Spleen (tissue), 11 donors: ENCODE results near the gene NFATC2. TPM values are rescaled to one million over a fixed set of nuclear protein-coding genes. Genes with fewer than 3 reads are reported as not detected.
A peak's percentile ranks its signal among the peaks of the same experiment; 100 is the strongest.

ENCODE experiments used
- DNase-seq: peaks from one replicate; pipeline ENCODE4 v3.0.0-alpha.2; 2020
- H3K27ac ChIP-seq, 8 donors: fragments of 200-600 bp; sonication (generic) in 7 of 8; 1 replicate in 4 of 8; 2 replicates in 4 of 8; pipeline versions ENCODE4 v1.5.0 to v1.8.0; 2016 to 2021; ENCODE audit warnings: inconsistent platforms in 4 of 8, mild to moderate bottlenecking in 4 of 8, moderate library complexity in 1 of 8
- H3K27me3 ChIP-seq, 7 donors: fragments of 200-600 bp; sonication (generic) in 6 of 7; replicated peaks in 1 of 7; 1 replicate in 4 of 7; 2 replicates in 3 of 7; pipeline versions ENCODE4 v1.5.0 to v1.8.0; 2016 to 2021; ENCODE audit warnings: inconsistent platforms in 3 of 7, mild to moderate bottlenecking in 1 of 7
- H3K36me3 ChIP-seq, 6 donors: fragments of 200-600 bp; sonication (generic) in 5 of 6; 1 replicate in 4 of 6; 2 replicates in 2 of 6; pipeline versions ENCODE4 v1.5.0 to v1.8.0; 2016 to 2021; ENCODE audit warnings: inconsistent platforms in 2 of 6
- H3K4me1 ChIP-seq, 6 donors: fragments of 200-600 bp; sonication (generic) in 5 of 6; 1 replicate in 3 of 6; 2 replicates in 3 of 6; pipeline versions ENCODE4 v1.5.0 to v1.8.0; 2016 to 2021; ENCODE audit warnings: inconsistent platforms in 3 of 6
- H3K4me3 ChIP-seq, 8 donors: fragments of 200-600 bp; sonication (generic) in 7 of 8; 1 replicate in 4 of 8; 2 replicates in 4 of 8; pipeline versions ENCODE4 v1.5.0 to v1.8.0; 2016 to 2021; ENCODE audit warnings: inconsistent platforms in 4 of 8, mild to moderate bottlenecking in 4 of 8, moderate library complexity in 2 of 8
- H3K9me3 ChIP-seq, 8 donors: fragments of 200-600 bp; sonication (generic) in 7 of 8; 1 replicate in 4 of 8; 2 replicates in 4 of 8; pipeline versions ENCODE4 v1.5.0 to v1.8.0; 2016 to 2021; ENCODE audit warnings: inconsistent platforms in 4 of 8
- CTCF ChIP-seq, 11 experiments: fragments of 200-600 bp in 7 of 11; fragments of 450-650 bp in 4 of 11; sonication (generic) in 4 of 11; IDR thresholded peaks in 8 of 11; conservative IDR thresholded peaks in 3 of 11; 1 replicate in 7 of 11; 2 replicates in 4 of 11; pipeline versions ENCODE4 v1.4.0 to v1.8.0; 2016 to 2021; ENCODE audit warnings: antibody characterized with exemption in 11 of 11, inconsistent platforms in 4 of 11, mild to moderate bottlenecking in 1 of 11
- POLR2A ChIP-seq, 3 donors: fragments of 450-650 bp; IDR thresholded peaks; one replicate each; pipeline ENCODE4 v1.5.1; 2017; ENCODE audit warnings: antibody characterized with exemption in 3 of 3, mild to moderate bottlenecking in 1 of 3
- POLR2AphosphoS5 ChIP-seq, 3 donors: sonication (generic); formaldehyde crosslinking; IDR thresholded peaks; one replicate each; pipeline ENCODE4 v1.5.1; 2017; ENCODE audit warnings: antibody characterized with exemption in 3 of 3
- WGBS, 5 donors: extraction: QIAGEN DNeasy Blood & Tissue Kit in 3 of 5; methylation state at CpG; one replicate each; pipeline versions ENCODE4 v1.1.5 to v1.1.7; 2013 to 2018; 5-methylcytosine and 5-hydroxymethylcytosine counted together
- intact Hi-C: fragments of 100-400 bp; cut with DNase I; formaldehyde crosslinking; loops from one replicate; pipeline ENCODE4 v1.15.0; 2023; ENCODE audit warnings: low total_unique reads
- polyA plus RNA-seq, 3 donors: library from polyadenylated mRNA; stranded (reverse); fragments of 200-250 nt; gene quantifications; one replicate each; pipeline ENCODE4 v1.2.1, GENCODE V29; 2013
- total RNA-seq, 7 donors: library from RNA; depleted of rRNA in 3 of 7; stranded (reverse); fragments of >200 nt in 3 of 7; fragmentation: NEBNext Ultra II Directional in 4 of 7; extraction: Animal tissue kit (Norgen Biotek cat#: 25700) in 4 of 7; gene quantifications; one replicate each; pipeline versions ENCODE4 v1.1.0 to v1.2.1, GENCODE V29; 2016 to 2021
- donor health status: healthy with polysubstance abuse.
- donor health status: DM: no; HTN: no; CAD: no; lungs with moderate emphysema.
- donor health status: DM: no; HTN: no; CAD: no.
- donor health status: Bipolar disorder and iron deficiency.
- donor health status: healthy.
- donor health status: DM: no; HTN: no; CAD: no.
- donor health status: DM: yes; HTN: yes; CAD: no.

The NFATC2 gene
- total and polyA plus RNA-seq, 10 donors, result 6.5 to 42.9 (median 34.5) TPM

GRCh38 chr20:51461306-51461705 lies 81.2 kb downstream of the NFATC2 start:
- 67 to 84% (median 79%) methylated on average over 8 of the region's 8 CpGs for WGBS, 5 donors
- Histone ChIP-seq H3K9me3 (no peaks in the 10 kb centered on the region), H3K4me1 (peaks cover 11 to 59% (median 31%) of the 10 kb centered on the region in 6 donors), H3K27ac (peak overlapping the region in 4 of 8 donors; percentile 5 to 51 (median 33)), H3K27me3 (no peaks in the 10 kb centered on the region), H3K4me3 (no peak overlapping the region), H3K36me3 (peaks cover 0 to 72% (median 9%) of the 10 kb centered on the region in 6 donors)
- peak; percentile 60 for DNase-seq
- intact Hi-C loops, result no loop called here
- TF ChIP-seq POLR2A (IDR thresholded peaks at IDR 0.05) (no peak), CTCF (IDR thresholded peaks at IDR 0.05 in 8 of 11, conservative IDR thresholded peaks at IDR 0.05 in 3 of 11) (no peak), POLR2AphosphoS5 (IDR thresholded peaks at IDR 0.05) (no peak)

DNA sequence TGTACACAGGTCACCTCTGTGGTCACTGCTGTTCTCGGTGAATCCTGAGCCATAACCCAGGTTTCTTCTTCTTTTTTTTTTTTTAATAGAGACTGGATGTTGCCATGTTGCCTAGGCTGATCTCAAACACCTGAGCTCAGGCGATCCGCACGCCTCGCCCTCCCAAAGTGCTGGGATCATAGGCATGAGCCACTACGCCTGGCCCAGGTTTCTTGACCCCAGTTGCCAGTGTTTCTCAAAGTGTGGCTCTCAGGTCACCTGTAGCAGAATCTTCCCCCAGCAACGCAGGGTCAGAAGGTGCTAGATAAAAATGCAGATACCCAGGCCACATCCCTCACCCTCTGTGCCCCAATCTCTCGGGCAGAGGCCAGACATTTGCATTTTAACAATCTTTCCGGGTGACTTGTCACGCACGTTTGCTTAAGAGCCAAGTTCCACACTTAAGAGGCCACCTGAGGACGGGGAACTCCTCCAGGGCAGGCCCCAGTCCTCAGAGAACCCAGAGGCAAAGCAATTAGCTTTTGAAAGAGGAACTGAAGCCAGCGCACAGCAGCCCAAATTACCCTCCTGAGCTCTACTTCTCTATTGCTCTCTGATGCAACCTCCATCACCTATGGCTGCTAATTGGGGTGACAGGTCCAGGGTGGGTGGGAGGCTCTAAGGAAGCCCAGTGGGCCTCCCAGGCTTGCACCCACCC lies 81.8 kb downstream of the NFATC2 start:
- intact Hi-C loops, result no loop called here
- Histone ChIP-seq H3K27me3 (no peaks in the 10 kb centered on the region), H3K4me3 (no peak overlapping the region), H3K9me3 (no peaks in the 10 kb centered on the region), H3K36me3 (peaks cover 0 to 66% (median 6%) of the 10 kb centered on the region in 6 donors), H3K4me1 (peaks cover 14 to 63% (median 34%) of the 10 kb centered on the region in 6 donors), H3K27ac (peak overlapping the region in 4 of 8 donors; percentile 5 to 51 (median 33))
- WGBS, 5 donors, result 67 to 82% (median 68%) methylated on average over 9 to 13 of the region's 13 CpGs
- TF ChIP-seq POLR2AphosphoS5 (IDR thresholded peaks at IDR 0.05) (peak in 1 of 3 donors; percentile 33), CTCF (IDR thresholded peaks at IDR 0.05 in 8 of 11, conservative IDR thresholded peaks at IDR 0.05 in 3 of 11) (no peak)
- peak; percentile 76 for DNase-seq

- DNase-seq, result peak; percentile 5
- no peaks in the 10 kb centered on the region for H3K27me3 ChIP-seq
- no peak overlapping the region for H3K27ac ChIP-seq
- peaks cover 14 to 63% (median 34%) of the 10 kb centered on the region in 6 donors for H3K4me1 ChIP-seq
- no peak overlapping the region for H3K4me3 ChIP-seq
- intact Hi-C loops, result no loop called here
- H3K9me3 ChIP-seq, result no peaks in the 10 kb centered on the region
- TF ChIP-seq POLR2AphosphoS5 (IDR thresholded peaks at IDR 0.05) (no peak), POLR2A (IDR thresholded peaks at IDR 0.05) (no peak), CTCF (IDR thresholded peaks at IDR 0.05 in 8 of 11, conservative IDR thresholded peaks at IDR 0.05 in 3 of 11) (no peak)
- peaks cover 0 to 60% (median 5%) of the 10 kb centered on the region in 6 donors for H3K36me3 ChIP-seq
- WGBS, 5 donors, result 89 to 99% (median 92%) methylated on average over 3 of the region's 3 CpGs
Measured at GRCh38 chr20:51460163-51460562, 82.4 kb downstream of the NFATC2 start.

GRCh38 chr20:51458751-51459439 lies 83.6 kb downstream of the NFATC2 start:
- intact Hi-C loops, result no loop called here
- peaks cover 0 to 58% (median 11%) of the 10 kb centered on the region in 6 donors for H3K36me3 ChIP-seq
- WGBS, 5 donors, result 91 to 99% (median 97%) methylated on average over 13 of the region's 13 CpGs
- DNase-seq, result peak; percentile 29
- TF ChIP-seq CTCF (IDR thresholded peaks at IDR 0.05 in 8 of 11, conservative IDR thresholded peaks at IDR 0.05 in 3 of 11) (no peak), POLR2AphosphoS5 (IDR thresholded peaks at IDR 0.05) (no peak), POLR2A (IDR thresholded peaks at IDR 0.05) (no peak)
- no peaks in the 10 kb centered on the region for H3K27me3 ChIP-seq
- H3K27ac ChIP-seq, result no peak overlapping the region
- H3K9me3 ChIP-seq, result peaks cover 0 to 6% (median 0%) of the 10 kb centered on the region in 8 donors
- no peak overlapping the region for H3K4me3 ChIP-seq
- peaks cover 14 to 63% (median 34%) of the 10 kb centered on the region in 6 donors for H3K4me1 ChIP-seq
